Spinal cord (tissue), 10 donors: ENCODE results near the gene IFNA16. TPM values are rescaled to one million over a fixed set of nuclear protein-coding genes. Genes with fewer than 3 reads are reported as not detected.
"Not testable (repeated sequence)": the region's sequence is repeated elsewhere in the genome, so short reads cannot be mapped to it uniquely, and the experiment has no call there.

ENCODE experiments used
- DNase-seq, 6 donors: peaks; one replicate each; pipeline versions ENCODE4 v3.0.0 to v3.0.0-alpha.2; 2013 to 2015; ENCODE audit warnings: low spot score in 6 of 6, low read depth in 4 of 6
- H3K27ac ChIP-seq: one replicate; pipeline ENCODE4 v1.5.1; 2013; ENCODE audit warnings: low read depth, low read length, control low read depth
- H3K27me3 ChIP-seq: one replicate; pipeline ENCODE4 v1.6.1; 2013; ENCODE audit warnings: low read length; ENCODE audit not compliant: control insufficient read depth, insufficient read depth
- H3K36me3 ChIP-seq: one replicate; pipeline ENCODE4 v1.6.1; 2013; ENCODE audit warnings: low read length; ENCODE audit not compliant: control insufficient read depth, insufficient read depth
- H3K4me1 ChIP-seq: one replicate; pipeline ENCODE4 v1.6.1; 2013; ENCODE audit warnings: low read length; ENCODE audit not compliant: control insufficient read depth, insufficient read depth
- H3K4me3 ChIP-seq: one replicate; pipeline ENCODE4 v1.5.1; 2013; ENCODE audit warnings: low read depth, low read length, control low read depth
- H3K9me3 ChIP-seq: one replicate; pipeline ENCODE4 v1.6.1; 2013; ENCODE audit warnings: low read length; ENCODE audit not compliant: control insufficient read depth, insufficient read depth
- WGBS: methylation state at CpG from one replicate; pipeline ENCODE4 v1.1.5; 2013; ENCODE audit warnings: missing lambda C conversion rate; ENCODE audit not compliant: insufficient coverage; 5-methylcytosine and 5-hydroxymethylcytosine counted together
- polyA plus RNA-seq, 2 donors: library from polyadenylated mRNA; unstranded; fragments of 120-200 nt; gene quantifications; one replicate each; pipeline ENCODE4 v1.2.1, GENCODE V29; 2013; ENCODE audit not compliant: insufficient read length in 2 of 2
- total RNA-seq, 2 donors: library from RNA; depleted of rRNA in 1 of 2; stranded (reverse); fragments of 120-200 nt in 1 of 2; fragments of >200 nt in 1 of 2; gene quantifications; one replicate each; pipeline versions ENCODE4 v1.2.3 to v1.2.4, GENCODE V29; 2013 to 2014
- donor health status: healthy.

IFNA16 gene
- total and polyA plus RNA-seq, 4 donors: not detected

- DNase-seq: peak; percentile 12 to 84 (median 39)
- 15% methylated on average over 3 of the region's 8 CpGs for WGBS
- H3K27me3 ChIP-seq, H3K4me1 ChIP-seq, H3K36me3 ChIP-seq, H3K27ac ChIP-seq, H3K4me3 ChIP-seq, H3K9me3 ChIP-seq: not testable (repeated sequence)
These were observed 18.6 kb upstream of the IFNA16 start for GRCh38 chr9:21235468-21236359.

- no peak for DNase-seq
- H3K4me1 ChIP-seq: no peaks in the 10 kb centered on the region
- 91% methylated on average over 4 of the region's 4 CpGs for WGBS
- no peak overlapping the region for H3K4me3 ChIP-seq
- H3K27ac ChIP-seq: no peak overlapping the region
- no peaks in the 10 kb centered on the region for H3K36me3 ChIP-seq
- no peaks in the 10 kb centered on the region for H3K27me3 ChIP-seq
- H3K9me3 ChIP-seq: no peaks in the 10 kb centered on the region
These were observed 17.1 kb upstream of the IFNA16 start for GRCh38 chr9:21234153-21234687.

- H3K27ac ChIP-seq: no peak overlapping the region
- H3K9me3 ChIP-seq: no peaks in the 10 kb centered on the region
- DNase-seq: no peak
- 100% methylated on average over 2 of the region's 2 CpGs for WGBS
- no peaks in the 10 kb centered on the region for H3K27me3 ChIP-seq
- no peaks in the 10 kb centered on the region for H3K4me1 ChIP-seq
- H3K36me3 ChIP-seq: no peaks in the 10 kb centered on the region
- no peak overlapping the region for H3K4me3 ChIP-seq
These were observed 16.1 kb upstream of the IFNA16 start for GRCh38 chr9:21233258-21233657.

DNA sequence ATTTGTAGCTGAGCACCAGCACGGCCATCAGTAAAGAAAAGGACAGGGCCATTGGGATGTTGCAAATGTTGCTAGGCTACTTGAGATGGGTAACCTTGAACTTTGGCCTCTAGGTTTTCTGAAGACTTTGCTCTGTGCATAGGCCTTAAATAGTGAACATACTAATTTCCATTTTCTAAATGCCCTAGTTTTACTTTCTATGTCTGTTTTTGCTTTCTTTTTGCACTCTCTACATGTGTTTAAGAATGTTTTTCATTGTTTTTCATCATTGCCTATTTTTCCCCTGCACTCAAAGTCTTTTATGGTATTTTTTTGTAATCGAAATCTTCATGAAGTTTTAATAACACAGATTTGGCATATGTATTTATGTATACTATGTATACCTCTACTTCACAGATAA is 11.0 kb upstream of the IFNA16 start, which contains the start of gene IFNA17:
IFNA17 (minus strand) TSS at position 101 of the 400 bp plus-strand sequence; CDS start at position 52, 49 bp downstream.
- H3K27ac ChIP-seq: no peak within 1 kb of the TSS
- H3K4me3 ChIP-seq: no peak within 1 kb of the TSS
- no peak for DNase-seq
- H3K4me1 ChIP-seq: no peaks in the 10 kb centered on the region
- H3K9me3 ChIP-seq: no peaks in the 10 kb centered on the region
- WGBS: no CpG with 5 or more reads among the region's 2 CpGs
- no peaks in the 10 kb centered on the region for H3K36me3 ChIP-seq
- H3K27me3 ChIP-seq: no peaks in the 10 kb centered on the region

DNA sequence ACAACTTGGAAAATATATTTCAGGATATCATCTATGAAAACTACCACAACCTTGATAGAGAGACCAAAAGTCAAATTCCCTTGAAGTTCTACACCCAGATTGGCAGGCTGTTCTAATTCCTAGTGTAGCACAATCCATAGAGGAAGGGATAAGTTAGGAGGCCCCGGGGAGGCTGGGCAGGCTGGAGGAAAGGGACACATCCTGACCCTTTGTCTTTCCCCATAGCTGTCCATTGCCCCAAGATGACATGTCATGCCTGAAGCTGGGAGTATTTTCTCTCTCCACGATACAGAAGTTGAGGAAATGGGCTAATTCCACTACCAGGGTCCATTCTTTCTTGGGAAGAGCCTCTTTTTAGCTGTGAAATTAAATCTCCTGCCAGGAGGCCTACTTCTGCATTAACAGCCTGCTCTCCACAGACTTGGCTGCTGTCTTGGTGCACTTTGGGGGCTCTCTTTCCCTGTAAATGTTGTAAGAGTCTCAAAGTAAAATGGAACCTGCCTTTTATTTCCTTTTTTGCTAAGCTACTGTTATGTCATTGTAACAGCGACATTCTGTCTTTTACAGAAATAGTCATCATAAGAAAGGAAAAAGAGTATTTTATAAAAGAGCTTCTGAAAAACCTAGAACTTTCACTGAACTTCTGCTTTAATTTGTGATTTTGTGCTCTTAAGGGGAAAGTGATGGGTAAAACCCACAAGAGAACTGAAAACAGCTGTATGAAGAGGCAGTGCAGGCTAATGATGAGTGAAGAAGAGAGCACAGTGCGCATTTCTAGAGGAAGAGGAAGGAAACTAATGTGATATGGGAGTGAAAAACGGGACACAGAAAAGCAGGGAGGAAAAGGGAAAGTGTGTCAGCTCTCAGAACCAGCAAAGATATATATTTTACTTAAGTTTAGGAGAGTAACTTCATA is 3.4 kb downstream of the IFNA16 start:
- WGBS: no CpG with 5 or more reads among the region's 5 CpGs

GRCh38 chr9:21212160-21212559 is 5.0 kb downstream of the IFNA16 start:
- WGBS: 92% methylated on average over 1 of the region's 2 CpGs
- H3K36me3 ChIP-seq, H3K4me3 ChIP-seq, H3K9me3 ChIP-seq, H3K27me3 ChIP-seq, H3K27ac ChIP-seq, DNase-seq, H3K4me1 ChIP-seq: not testable (repeated sequence)

More for the DNA sequence above, 3.4 kb downstream of the IFNA16 start:
- DNase-seq: peak in 1 of 6 donors; percentile 9
- H3K4me1 ChIP-seq, H3K36me3 ChIP-seq, H3K27me3 ChIP-seq, H3K27ac ChIP-seq, H3K4me3 ChIP-seq, H3K9me3 ChIP-seq: not testable (repeated sequence)

- H3K4me1 ChIP-seq, DNase-seq, H3K9me3 ChIP-seq, H3K27me3 ChIP-seq, H3K36me3 ChIP-seq, H3K27ac ChIP-seq, H3K4me3 ChIP-seq: not testable (repeated sequence)
- 100% methylated on average over 1 of the region's 2 CpGs for WGBS
These were observed 6.3 kb downstream of the IFNA16 start for GRCh38 chr9:21210782-21211181.

DNA sequence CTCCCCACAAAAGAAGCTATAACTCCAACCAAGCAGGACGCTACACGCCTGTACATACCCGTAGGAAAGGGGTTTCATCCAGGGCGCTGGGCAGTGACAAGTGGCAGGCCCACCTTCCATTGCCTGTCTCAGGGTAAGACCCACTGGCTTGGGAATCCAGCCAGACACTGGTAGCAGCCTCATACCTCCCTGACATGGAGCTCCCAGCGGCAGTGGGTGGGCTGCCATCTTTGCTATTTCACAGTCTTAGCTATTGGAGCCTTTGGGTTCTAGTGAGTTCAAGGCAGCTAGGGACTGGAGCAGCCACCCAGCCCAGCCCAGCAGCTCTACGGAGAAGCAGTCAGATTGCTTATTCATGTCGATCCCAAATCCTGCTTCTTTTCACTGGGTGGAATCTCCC is 6.8 kb downstream of the IFNA16 start:
- Histone ChIP-seq H3K27me3 (no peaks in the 10 kb centered on the region), H3K4me3 (no peak overlapping the region), H3K9me3 (no peaks in the 10 kb centered on the region), H3K36me3 (no peaks in the 10 kb centered on the region), H3K27ac (no peak overlapping the region), H3K4me1 (no peaks in the 10 kb centered on the region)
- no peak for DNase-seq
- 91% methylated on average over 7 of the region's 7 CpGs for WGBS

DNA sequence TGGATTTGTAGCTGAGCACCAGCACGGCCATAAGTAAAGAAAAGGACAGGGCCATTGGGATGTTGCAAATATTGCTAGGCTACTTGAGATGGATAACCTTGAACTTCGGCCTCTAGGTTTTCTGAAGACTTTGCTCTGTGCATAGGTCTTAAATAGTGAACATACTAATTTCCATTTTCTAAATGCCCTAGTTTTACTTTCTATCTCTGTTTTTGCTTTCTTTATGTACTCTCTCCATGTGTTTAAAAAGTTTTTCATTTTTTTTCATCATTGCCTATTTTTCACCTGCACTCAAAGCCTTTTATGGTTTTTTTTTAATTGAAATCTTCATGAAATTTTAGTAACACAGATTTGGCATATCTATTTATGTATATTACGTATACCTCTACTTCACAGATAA is 10.1 kb downstream of the IFNA16 start, which contains the start of gene IFNA10:
IFNA10 (minus strand) TSS at position 101 of the 400 bp plus-strand sequence; CDS start at position 55, 46 bp downstream.
- not testable (repeated sequence) for H3K4me1 ChIP-seq, H3K27ac ChIP-seq, DNase-seq, H3K4me3 ChIP-seq, H3K27me3 ChIP-seq, H3K36me3 ChIP-seq, H3K9me3 ChIP-seq
- no CpG with 5 or more reads among the region's 3 CpGs for WGBS
